Hepatocyte (in vitro differentiated cells): Measurements from ENCODE around the gene GAP43.

Experiments
- CTCF ChIP-seq: fragments of 200-600 bp; sonication (generic); IDR thresholded peaks from 2 replicates; pipeline ENCODE4 v1.5.1; 2016; ENCODE audit warnings: antibody characterized with exemption, mild to moderate bottlenecking; ENCODE audit not compliant: poor library complexity
- EZH2 ChIP-seq: fragments of 200-600 bp; sonication (generic); IDR thresholded peaks from 2 replicates; pipeline ENCODE4 v1.6.1; 2016; ENCODE audit warnings: antibody characterized with exemption, mild to moderate bottlenecking, borderline replicate concordance
- EZH2phosphoT487 ChIP-seq: fragments of 200-600 bp; sonication (generic); IDR thresholded peaks from one replicate; pipeline ENCODE4 v1.6.1; 2018; ENCODE audit warnings: antibody characterized with exemption, mild to moderate bottlenecking, low read depth, moderate library complexity; ENCODE audit not compliant: unreplicated experiment, severe bottlenecking

DNA sequence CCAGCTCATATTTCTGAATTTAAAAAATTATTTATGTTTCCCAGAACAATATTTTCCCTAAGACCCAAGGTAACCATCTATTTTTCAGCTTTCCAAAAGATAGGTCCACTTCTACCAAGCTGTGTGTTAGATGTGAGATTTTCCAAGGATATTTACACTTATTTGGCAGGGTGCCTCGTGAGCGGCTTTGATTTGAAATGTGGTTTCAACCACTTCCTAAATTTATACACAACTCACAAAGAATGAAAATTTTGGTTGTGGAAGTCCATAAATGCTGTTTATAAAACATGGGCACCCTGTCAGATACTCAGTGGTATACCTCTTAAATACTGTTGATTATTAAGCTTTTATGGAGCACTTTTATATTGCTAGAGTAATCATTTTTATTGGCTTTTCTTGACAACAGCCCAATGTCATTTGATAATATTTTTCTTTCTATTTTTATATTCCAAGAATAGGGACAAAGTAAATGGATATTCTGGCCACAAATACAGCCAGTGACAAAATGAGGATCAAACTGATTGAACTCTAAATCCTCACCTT, 57.6 kb downstream of the GAP43 start:
- TF ChIP-seq CTCF (no peak), EZH2phosphoT487 (no peak), EZH2 (no peak)
